Measurements from ENCODE around the gene CPN1. TPM values are rescaled to one million over a fixed set of nuclear protein-coding genes. Genes with fewer than 3 reads are reported as not detected.
"Not testable (repeated sequence)": the region's sequence is repeated elsewhere in the genome, so short reads cannot be mapped to it uniquely, and the experiment has no call there.

CPN1 gene
- total RNA-seq, 2 experiments from 2014 or later = not detected

GRCh38 chr10:100033766-100034418 is 47.8 kb downstream of the CPN1 start:
- H3K4me3 Mint-ChIP-seq = no peak overlapping the region
- CTCF ChIA-PET = interaction anchor here (0.6 to 1.2 kb wide), 2 partner anchors 12 to 477 kb away, joined by 3 read pairs; no protein-coding TSS in a partner anchor
- no peaks in the 10 kb centered on the region for H3K36me3 Mint-ChIP-seq (ENCODE audit: low read depth)
- POLR2A ChIA-PET = no interaction called here
- no peaks in the 10 kb centered on the region for H3K9me3 Mint-ChIP-seq
- peaks cover 22% of the 10 kb centered on the region for H3K27me3 Mint-ChIP-seq
- no peak for DNase-seq
- H3K4me1 Mint-ChIP-seq = no peaks in the 10 kb centered on the region
- no peak overlapping the region for H3K27ac Mint-ChIP-seq

- peaks cover 10% of the 10 kb centered on the region for H3K27me3 Mint-ChIP-seq
- POLR2A ChIA-PET = no interaction called here
- CTCF ChIA-PET = no interaction called here
Observed at GRCh38 chr10:100027416-100027815, 54.3 kb downstream of the CPN1 start.

GRCh38 chr10:100025576-100025975 is 56.1 kb downstream of the CPN1 start:
- no peak for DNase-seq
- Mint-ChIP-seq H3K4me3 (no peak overlapping the region), H3K9me3 (peaks cover 7% of the 10 kb centered on the region), H3K27ac (no peak overlapping the region), H3K4me1 (peaks cover under 1% of the 10 kb centered on the region), H3K36me3 (ENCODE audit: low read depth) (peaks cover 3% of the 10 kb centered on the region), H3K27me3 (peaks cover 10% of the 10 kb centered on the region)
- ChIA-PET CTCF (no interaction called here), POLR2A (no interaction called here)

More at GRCh38 chr10:100027416-100027815, 54.3 kb downstream of the CPN1 start:
- no peak overlapping the region for H3K4me3 Mint-ChIP-seq
- H3K4me1 Mint-ChIP-seq = no peaks in the 10 kb centered on the region
- no peak for DNase-seq
- peaks cover 3% of the 10 kb centered on the region for H3K36me3 Mint-ChIP-seq (ENCODE audit: low read depth)
- H3K27ac Mint-ChIP-seq = no peak overlapping the region
- peaks cover 7% of the 10 kb centered on the region for H3K9me3 Mint-ChIP-seq

GRCh38 chr10:100024748-100025147 is 56.9 kb downstream of the CPN1 start:
- Mint-ChIP-seq H3K4me3 (no peak overlapping the region), H3K9me3 (peaks cover 7% of the 10 kb centered on the region), H3K27me3 (peaks cover 19% of the 10 kb centered on the region), H3K4me1 (peaks cover 7% of the 10 kb centered on the region), H3K27ac (no peak overlapping the region), H3K36me3 (ENCODE audit: low read depth) (peaks cover 3% of the 10 kb centered on the region)
- no peak for DNase-seq
- POLR2A ChIA-PET = no interaction called here
- CTCF ChIA-PET = interaction anchor here (0.8 kb wide), 1 partner anchor 160 kb away, joined by 4 read pairs; no protein-coding TSS in a partner anchor

- peaks cover 4% of the 10 kb centered on the region for H3K9me3 Mint-ChIP-seq
Observed at GRCh38 chr10:100022403-100022802, 59.3 kb downstream of the CPN1 start.

GRCh38 chr10:100021322-100021721 is 60.3 kb downstream of the CPN1 start:
- Mint-ChIP-seq H3K27ac (no peak overlapping the region), H3K36me3 (ENCODE audit: low read depth) (no peaks in the 10 kb centered on the region), H3K4me1 (peaks cover 7% of the 10 kb centered on the region), H3K27me3 (peaks cover 28% of the 10 kb centered on the region), H3K4me3 (no peak overlapping the region), H3K9me3 (no peaks in the 10 kb centered on the region)
- ChIA-PET CTCF (no interaction called here), POLR2A (no interaction called here)
- DNase-seq = no peak

More at GRCh38 chr10:100022403-100022802, 59.3 kb downstream of the CPN1 start:
- Mint-ChIP-seq H3K36me3 (ENCODE audit: low read depth) (no peaks in the 10 kb centered on the region), H3K27ac (no peak overlapping the region), H3K4me3 (no peak overlapping the region), H3K4me1 (peaks cover 7% of the 10 kb centered on the region), H3K27me3 (peaks cover 30% of the 10 kb centered on the region)
- POLR2A ChIA-PET = no interaction called here
- DNase-seq = no peak
- CTCF ChIA-PET = interaction anchor here (1.8 kb wide), 1 partner anchor 13 kb away, joined by 6 read pairs; the partner anchor contains the start of gene DNMBP

GRCh38 chr10:100020886-100021253 is 60.8 kb downstream of the CPN1 start:
- no peak overlapping the region for H3K27ac Mint-ChIP-seq
- H3K4me1 Mint-ChIP-seq = peaks cover 7% of the 10 kb centered on the region
- POLR2A ChIA-PET = interaction anchor here (0.8 kb wide), 1 partner anchor 11 kb away, joined by 3 read pairs; the partner anchor contains the start of gene DNMBP
- peaks cover 28% of the 10 kb centered on the region for H3K27me3 Mint-ChIP-seq
- H3K36me3 Mint-ChIP-seq (ENCODE audit: low read depth) = no peaks in the 10 kb centered on the region
- no peaks in the 10 kb centered on the region for H3K9me3 Mint-ChIP-seq
- DNase-seq = no peak
- CTCF ChIA-PET = interaction anchor here (0.8 kb wide), 1 partner anchor 12 kb away, joined by 3 read pairs; the partner anchor contains the start of gene DNMBP
- no peak overlapping the region for H3K4me3 Mint-ChIP-seq

- CTCF ChIA-PET = interaction anchor here (0.8 to 3.0 kb wide), 2 partner anchors 11 kb away, joined by 3 to 11 read pairs; partner anchors contain the start of gene DNMBP
- no peak overlapping the region for H3K27ac Mint-ChIP-seq
- POLR2A ChIA-PET = interaction anchor here (0.8 kb wide), 1 partner anchor 10 kb away, joined by 3 read pairs; the partner anchor contains the start of gene DNMBP
- H3K4me3 Mint-ChIP-seq = no peak overlapping the region
- no peaks in the 10 kb centered on the region for H3K36me3 Mint-ChIP-seq (ENCODE audit: low read depth)
- peak; percentile 22 for DNase-seq
- no peaks in the 10 kb centered on the region for H3K9me3 Mint-ChIP-seq
- peaks cover 23% of the 10 kb centered on the region for H3K27me3 Mint-ChIP-seq
- peaks cover 7% of the 10 kb centered on the region for H3K4me1 Mint-ChIP-seq
Observed at GRCh38 chr10:100020142-100020885, 61.4 kb downstream of the CPN1 start.

GRCh38 chr10:100019787-100020141 is 61.9 kb downstream of the CPN1 start:
- CTCF ChIA-PET = interaction anchor here (3.0 kb wide), 1 partner anchor 10 kb away, joined by 11 read pairs; the partner anchor contains the start of gene DNMBP
- Mint-ChIP-seq H3K4me3 (no peak overlapping the region), H3K36me3 (ENCODE audit: low read depth) (no peaks in the 10 kb centered on the region), H3K27me3 (peaks cover 20% of the 10 kb centered on the region), H3K4me1 (peaks cover 7% of the 10 kb centered on the region), H3K9me3 (no peaks in the 10 kb centered on the region), H3K27ac (no peak overlapping the region)
- POLR2A ChIA-PET = no interaction called here
- DNase-seq = no peak

GRCh38 chr10:100014071-100014762 is 67.5 kb downstream of the CPN1 start:
- H3K27ac Mint-ChIP-seq = no peak overlapping the region
- H3K4me3 Mint-ChIP-seq = no peak overlapping the region
- DNase-seq = no peak
- peaks cover 11% of the 10 kb centered on the region for H3K4me1 Mint-ChIP-seq
- peaks cover 25% of the 10 kb centered on the region for H3K27me3 Mint-ChIP-seq
- ChIA-PET CTCF (interaction anchor here (1.9 kb wide), 1 partner anchor 168 kb away, joined by 8 read pairs; no protein-coding TSS in a partner anchor), POLR2A (no interaction called here)
- H3K36me3 Mint-ChIP-seq (ENCODE audit: low read depth) = no peaks in the 10 kb centered on the region
- no peaks in the 10 kb centered on the region for H3K9me3 Mint-ChIP-seq

GRCh38 chr10:100013621-100014020 is 68.0 kb downstream of the CPN1 start:
- Mint-ChIP-seq H3K9me3 (no peaks in the 10 kb centered on the region), H3K27me3 (peaks cover 26% of the 10 kb centered on the region), H3K4me3 (no peak overlapping the region), H3K4me1 (peaks cover 17% of the 10 kb centered on the region), H3K36me3 (ENCODE audit: low read depth) (no peaks in the 10 kb centered on the region), H3K27ac (no peak overlapping the region)
- no peak for DNase-seq
- CTCF ChIA-PET = interaction anchor here (1.0 to 1.9 kb wide), 2 partner anchors 32 to 168 kb away, joined by 3 to 8 read pairs; no protein-coding TSS in a partner anchor
- POLR2A ChIA-PET = no interaction called here

- POLR2A ChIA-PET; DNase-seq; H3K27ac Mint-ChIP-seq; H3K4me3 Mint-ChIP-seq; H3K36me3 Mint-ChIP-seq (ENCODE audit: low read depth); H3K9me3 Mint-ChIP-seq: not testable (repeated sequence)
- Mint-ChIP-seq H3K4me1 (peaks cover 33% of the 10 kb centered on the region), H3K27me3 (peaks cover 25% of the 10 kb centered on the region)
- CTCF ChIA-PET = interaction anchor here (1.0 to 1.3 kb wide), 2 partner anchors 23 to 166 kb away, joined by 3 read pairs; no protein-coding TSS in a partner anchor
Observed at GRCh38 chr10:100011906-100012305, 69.8 kb downstream of the CPN1 start.

Data from activated CD4-positive, alpha-beta memory T cell treated with anti-CD3 and anti-CD28 coated beads, Interleukin-2, amount 10 ng/mL, durations not matched to agents 7 days and 5 days (primary cell).